Dermis blood vessel endothelial cell (primary cell): ENCODE measurements around the gene SGK2. TPM values are rescaled to one million over a fixed set of nuclear protein-coding genes. Genes with fewer than 3 reads are reported as not detected.

Experiments used
- DNase-seq: peaks from one replicate; pipeline ENCODE4 v3.0.0; 2010
- total RNA-seq: library from RNA; depleted of rRNA; stranded (reverse); fragments of >200 nt; gene quantifications from 2 replicates; pipeline ENCODE4 v1.2.3, GENCODE V29; 2014

SGK2 gene
- 0.23 and 0.34 TPM in 2 replicates for total RNA-seq

DNA sequence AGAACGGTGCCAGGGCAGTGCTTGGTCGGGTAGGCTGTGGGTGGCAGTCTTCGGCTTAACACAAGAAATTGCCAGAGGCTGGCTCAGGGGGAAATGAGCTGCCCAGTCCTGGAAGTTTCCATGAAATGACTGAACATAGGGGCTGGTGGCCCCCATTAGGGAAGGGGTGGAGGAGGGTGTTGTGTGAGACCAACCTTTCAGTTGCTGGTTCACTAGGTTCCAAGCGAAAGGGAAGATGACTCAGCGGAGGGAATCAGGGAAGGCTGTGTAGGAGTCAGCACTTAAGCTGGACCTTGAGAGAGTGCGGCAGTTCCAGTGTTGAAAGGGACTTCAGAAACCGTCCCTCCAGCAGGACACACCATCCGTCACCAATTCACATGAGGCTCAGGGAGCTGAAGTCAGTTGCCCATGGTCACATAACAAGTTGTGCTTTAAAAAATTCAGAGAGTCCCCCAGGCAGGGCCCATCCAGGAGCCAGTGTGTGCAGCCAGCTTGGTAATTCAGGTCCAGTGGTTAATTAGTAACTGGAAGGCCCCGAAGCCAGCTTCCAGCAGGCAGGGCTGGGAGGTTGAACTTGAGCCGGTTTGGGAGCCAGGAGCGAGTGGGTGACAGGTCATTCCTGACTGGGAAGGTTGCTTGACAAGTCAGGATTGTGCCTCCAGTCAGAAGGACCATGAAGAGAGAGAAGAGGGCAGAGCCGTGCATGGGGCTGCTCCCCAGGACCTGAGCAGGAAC lies at the start of gene SGK2:
SGK2 (plus strand) TSS at position 616 of the 735 bp plus-strand sequence. CDS start 7,469 bp downstream, outside the sequence.
- DNase-seq: peak; percentile 45

DNA sequence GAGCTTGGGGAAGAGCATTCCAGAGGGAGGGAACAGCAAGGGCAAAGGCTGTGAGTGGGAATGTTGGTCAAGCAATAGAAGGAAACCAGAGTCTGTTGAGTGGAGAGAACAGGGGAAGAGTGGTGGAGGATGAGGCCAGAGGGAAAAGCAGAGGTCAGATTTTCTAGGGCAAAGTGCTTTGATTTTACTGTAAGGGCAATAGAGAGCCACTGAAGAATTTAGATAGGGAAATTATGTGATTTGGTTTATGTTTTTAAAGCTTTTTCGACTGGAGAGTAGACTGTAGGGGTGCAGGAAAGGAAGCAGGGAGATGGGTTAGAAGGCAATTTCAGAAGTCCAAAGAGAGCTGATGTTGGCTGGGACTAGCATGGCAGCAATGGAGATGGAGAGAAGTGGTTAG lies 46.9 kb upstream of the SGK2 start:
- DNase-seq: no peak

- DNase-seq: no peak
Observed at GRCh38 chr20:43513372-43513930, 45.4 kb upstream of the SGK2 start.

DNA sequence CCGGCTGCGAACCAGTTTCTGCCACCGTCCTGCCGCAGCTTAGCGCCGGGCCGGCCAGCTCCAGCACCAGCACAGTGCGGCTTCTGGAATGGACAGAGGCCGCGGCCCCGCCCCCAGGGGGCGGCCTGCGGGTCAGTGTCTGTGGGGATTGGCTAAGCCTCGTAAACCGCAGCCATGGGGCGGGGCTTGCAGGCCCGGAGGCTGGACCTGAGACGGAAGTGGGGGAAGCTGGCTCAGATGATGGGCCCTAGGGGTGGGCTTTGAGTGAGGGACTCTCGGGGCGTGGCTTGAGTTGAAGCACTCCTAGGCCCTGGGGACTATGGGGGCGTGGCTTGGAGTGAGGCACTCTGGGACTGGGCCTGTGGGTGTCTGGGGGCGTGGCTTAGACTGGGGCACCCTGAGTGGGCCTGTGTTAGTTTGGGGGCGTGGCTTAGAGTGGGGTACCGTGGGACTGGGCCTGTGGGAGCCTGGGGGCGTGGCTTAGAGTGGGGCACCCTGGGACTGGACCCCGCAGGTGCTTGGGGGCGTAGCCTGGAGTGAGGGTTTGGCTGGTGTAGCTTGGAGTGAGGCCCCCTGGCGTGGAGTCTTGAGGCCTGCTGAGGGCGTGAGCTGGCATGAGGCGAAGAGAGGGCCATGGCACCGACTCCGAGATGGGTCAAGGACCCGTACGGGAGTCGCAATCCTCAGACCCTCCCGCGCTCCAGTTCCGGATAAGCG lies 44.7 kb upstream of the SGK2 start:
- peak; percentile 98 for DNase-seq

DNA sequence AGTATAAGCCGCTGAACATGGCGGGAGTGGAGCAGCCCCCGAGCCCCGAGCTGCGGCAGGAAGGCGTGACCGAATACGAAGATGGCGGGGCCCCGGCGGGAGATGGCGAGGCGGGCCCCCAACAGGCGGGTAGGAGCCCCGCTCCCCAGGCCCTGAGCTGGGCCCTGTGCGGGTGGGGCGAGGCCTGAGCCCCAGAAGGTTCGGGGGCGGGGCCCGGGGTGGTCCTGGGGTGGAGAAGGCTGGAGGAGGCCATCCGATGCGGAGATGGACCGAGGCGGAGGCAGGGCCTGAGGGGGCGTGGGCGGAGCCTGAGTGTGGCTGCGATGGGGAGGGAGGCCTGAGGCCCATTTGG lies 44.2 kb upstream of the SGK2 start:
- DNase-seq: no peak

GRCh38 chr20:43515628-43516027 lies 43.2 kb upstream of the SGK2 start:
- DNase-seq: no peak

DNA sequence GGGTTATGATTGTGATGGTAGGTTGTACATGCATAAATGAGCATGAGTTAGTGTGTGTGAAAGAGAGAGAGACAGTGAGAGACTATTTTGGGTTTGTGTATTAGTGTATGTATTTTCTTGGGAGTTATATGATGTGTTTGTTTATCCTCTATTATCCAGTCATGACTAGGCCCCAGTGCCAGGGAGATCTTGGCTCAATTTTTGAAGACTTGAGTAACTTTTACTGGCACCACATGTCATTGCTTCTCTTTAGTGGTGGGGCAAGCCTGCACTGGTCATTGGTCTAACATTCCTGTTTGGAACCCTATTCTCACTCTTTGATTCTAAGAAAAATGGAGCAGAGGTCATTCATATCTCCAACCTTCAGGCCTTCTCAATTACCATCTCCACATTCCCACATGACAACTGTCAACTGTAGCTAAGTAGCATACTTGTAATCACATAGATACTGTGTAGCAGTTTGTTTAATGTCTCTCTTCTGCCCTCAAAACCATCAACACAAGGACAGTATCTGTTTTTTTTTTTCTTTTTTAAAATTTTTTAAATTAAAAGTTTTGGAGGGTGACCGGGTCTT lies 42.5 kb upstream of the SGK2 start:
- no peak for DNase-seq

GRCh38 chr20:43520074-43520630 lies 38.7 kb upstream of the SGK2 start:
- no peak for DNase-seq

- no peak for DNase-seq
Observed at GRCh38 chr20:43525021-43525420, 33.8 kb upstream of the SGK2 start.

DNA sequence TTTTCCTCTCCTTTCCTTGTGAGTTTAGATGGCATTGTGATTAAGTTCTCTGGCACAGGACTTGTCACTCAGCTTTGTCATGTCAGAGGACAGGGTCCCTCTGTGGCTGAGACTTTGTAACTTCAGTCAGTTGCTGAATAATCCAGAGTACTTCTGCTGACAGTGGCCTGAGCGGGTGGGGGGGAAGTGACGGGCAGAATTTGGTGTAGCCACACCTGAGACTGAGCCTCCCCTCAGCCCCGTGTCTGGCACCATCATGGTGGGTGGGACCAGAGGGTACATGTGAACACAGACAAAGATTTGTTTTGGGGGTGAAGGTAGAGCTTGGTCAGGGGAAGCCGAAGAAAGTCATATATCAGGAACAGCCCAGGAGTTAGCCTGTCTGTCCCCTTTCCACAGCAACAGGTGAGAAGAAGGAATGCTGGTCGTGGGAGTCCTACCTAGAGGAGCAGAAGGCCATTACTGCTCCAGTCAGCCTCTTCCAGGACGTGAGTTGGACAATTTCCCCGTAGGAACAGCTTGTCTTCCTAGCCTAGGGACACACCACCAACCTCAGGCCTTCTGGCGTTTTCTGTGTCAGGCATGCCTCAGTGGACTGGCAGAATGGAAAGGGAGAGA lies 30.5 kb upstream of the SGK2 start:
- DNase-seq: no peak

GRCh38 chr20:43529051-43529450 lies 29.8 kb upstream of the SGK2 start:
- no peak for DNase-seq

- no peak for DNase-seq
Observed at GRCh38 chr20:43529457-43530153, 29.2 kb upstream of the SGK2 start.

DNA sequence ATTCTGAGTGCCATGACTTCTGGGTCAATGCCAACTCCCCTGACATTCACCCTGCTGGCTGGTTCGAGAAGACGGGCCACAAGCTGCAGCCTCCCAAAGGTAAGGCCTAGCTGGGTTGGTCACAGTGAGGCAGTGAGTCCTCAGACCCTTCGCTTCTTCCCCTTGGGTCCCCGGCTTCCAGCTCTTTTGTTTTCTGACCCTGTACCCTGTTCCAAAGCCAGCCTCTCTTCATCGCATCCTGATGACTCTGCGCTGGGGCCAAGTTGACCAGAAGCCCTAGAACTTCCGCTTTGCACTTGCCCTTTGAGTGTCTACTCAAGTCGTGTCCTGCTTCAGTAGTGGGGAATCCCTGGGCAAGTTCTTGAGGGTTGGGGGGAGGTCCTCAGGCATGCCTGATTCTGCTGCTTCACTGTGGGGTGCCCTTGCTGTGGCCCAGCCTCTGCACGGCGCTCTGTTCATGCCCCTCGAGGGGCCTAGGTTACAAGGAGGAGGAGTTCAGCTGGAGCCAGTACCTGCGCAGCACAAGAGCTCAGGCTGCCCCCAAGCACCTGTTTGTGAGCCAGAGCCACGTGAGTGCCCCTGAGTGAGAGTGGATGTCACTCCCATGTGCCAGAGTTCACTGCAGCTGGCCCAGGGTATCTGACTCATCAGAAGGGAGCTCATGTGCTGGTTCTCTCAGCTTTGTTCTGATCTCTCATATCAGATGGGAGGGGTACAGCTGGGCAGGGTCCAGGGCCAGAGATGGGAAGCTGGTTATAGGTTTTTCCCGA lies 28.3 kb upstream of the SGK2 start:
- no peak for DNase-seq

- DNase-seq: no peak
Observed at GRCh38 chr20:43531091-43531443, 27.8 kb upstream of the SGK2 start.

GRCh38 chr20:43532416-43533055 lies 26.3 kb upstream of the SGK2 start:
- DNase-seq: no peak

DNA sequence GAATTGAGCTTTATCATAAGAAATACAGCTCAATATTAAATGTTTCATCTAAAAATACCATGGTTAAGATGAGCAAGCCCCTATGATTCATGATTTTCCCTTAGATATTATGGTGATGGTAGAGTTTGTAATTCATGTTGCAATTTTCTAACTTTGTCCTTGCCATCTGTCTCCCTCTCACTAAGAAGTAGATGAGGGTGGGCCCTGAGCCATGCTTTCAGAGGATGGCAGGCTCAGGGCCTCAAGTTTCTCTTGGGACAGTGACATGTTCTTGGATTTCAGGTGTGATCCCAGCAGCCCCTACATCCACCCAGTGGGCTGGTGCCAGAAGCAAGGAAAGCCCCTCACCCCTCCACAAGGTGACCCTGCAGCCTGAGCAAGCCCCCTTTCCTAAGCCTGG lies 25.8 kb upstream of the SGK2 start:
- DNase-seq: no peak

DNA sequence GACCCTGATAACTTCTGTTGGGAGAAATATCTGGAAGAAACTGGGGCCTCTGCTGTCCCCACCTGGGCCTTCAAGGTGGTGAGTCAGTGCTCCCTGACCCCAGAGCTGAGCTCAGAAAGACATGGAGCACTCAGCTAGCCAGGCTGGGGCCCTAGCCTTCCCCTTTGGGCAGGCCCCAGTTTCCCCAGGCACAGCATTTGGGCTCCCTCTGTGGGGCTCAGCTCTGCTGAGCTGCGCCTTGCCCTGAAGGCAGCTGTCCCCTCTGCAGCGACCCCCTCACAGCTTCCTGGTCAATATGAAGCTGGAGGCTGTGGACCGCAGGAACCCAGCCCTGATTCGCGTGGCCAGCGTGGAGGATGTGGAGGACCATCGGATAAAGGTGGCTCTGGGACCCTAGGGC lies 24.8 kb upstream of the SGK2 start:
- DNase-seq: no peak

DNA sequence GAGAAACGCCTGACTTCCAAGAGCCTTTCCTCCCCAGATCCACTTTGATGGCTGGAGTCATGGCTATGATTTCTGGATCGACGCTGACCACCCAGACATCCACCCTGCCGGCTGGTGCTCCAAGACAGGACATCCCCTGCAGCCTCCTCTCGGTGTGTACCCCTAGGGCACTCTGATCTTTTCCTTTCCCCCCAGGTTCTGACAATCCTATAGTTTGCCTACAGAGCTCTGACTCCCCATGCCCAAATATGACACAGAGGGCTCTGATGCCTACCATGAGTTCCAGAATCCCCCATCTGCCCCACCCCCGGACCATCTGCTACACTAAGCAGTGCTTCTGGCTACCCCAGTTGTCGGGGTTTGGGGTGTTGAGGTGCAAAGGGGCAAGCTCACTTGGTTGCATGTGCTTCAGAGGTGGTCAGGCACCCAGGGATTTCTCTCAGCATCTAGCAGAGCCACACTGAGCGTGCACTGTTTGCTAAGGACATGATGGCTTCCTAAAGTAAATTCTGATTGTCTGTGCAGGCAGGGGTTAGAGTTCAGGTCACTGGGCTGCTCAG lies 24.0 kb upstream of the SGK2 start:
- DNase-seq: no peak

GRCh38 chr20:43535370-43536004 lies 23.3 kb upstream of the SGK2 start:
- DNase-seq: no peak
